ENCODE data around the gene SP100. TPM values are rescaled to one million over a fixed set of nuclear protein-coding genes. Genes with fewer than 3 reads are reported as not detected.

SP100 gene
- total RNA-seq, 3 donors from 2014 or later: 50.7 to 69.7 (median 54.9) TPM

GRCh38 chr2:230512955-230513748, 97.2 kb downstream of the SP100 start:
- DNase-seq (no peak), ATAC-seq (no peak)
- H3K27me3 Mint-ChIP-seq (ENCODE audit: low read depth): no peaks in the 10 kb centered on the region
- no peak overlapping the region for H3K4me3 Mint-ChIP-seq
- no peaks in the 10 kb centered on the region for H3K9me3 Mint-ChIP-seq
- H3K4me1 Mint-ChIP-seq (ENCODE audit: low read depth): peaks cover 2% of the 10 kb centered on the region
- peaks cover 45% of the 10 kb centered on the region for H3K36me3 Mint-ChIP-seq (ENCODE audit: insufficient read depth)

GRCh38 chr2:230520061-230520874, 104.3 kb downstream of the SP100 start:
- ATAC-seq (no peak), DNase-seq (no peak)
- Mint-ChIP-seq H3K36me3 (ENCODE audit: insufficient read depth) (peaks cover 41% of the 10 kb centered on the region), H3K4me1 (ENCODE audit: low read depth) (peaks cover 3% of the 10 kb centered on the region), H3K27me3 (ENCODE audit: low read depth) (no peaks in the 10 kb centered on the region), H3K4me3 (no peak overlapping the region), H3K9me3 (peaks cover 36% of the 10 kb centered on the region)

- Mint-ChIP-seq H3K4me1 (ENCODE audit: low read depth) (peaks cover 2% of the 10 kb centered on the region), H3K4me3 (no peak overlapping the region), H3K27me3 (ENCODE audit: low read depth) (no peaks in the 10 kb centered on the region), H3K36me3 (ENCODE audit: insufficient read depth) (peaks cover 39% of the 10 kb centered on the region), H3K9me3 (peaks cover 36% of the 10 kb centered on the region)
- no peak for DNase-seq
- no peak for ATAC-seq
Measured at GRCh38 chr2:230520875-230521155, 104.8 kb downstream of the SP100 start.

- H3K27me3 Mint-ChIP-seq (ENCODE audit: low read depth): no peaks in the 10 kb centered on the region
- H3K4me3 Mint-ChIP-seq: no peak overlapping the region
- peaks cover 36% of the 10 kb centered on the region for H3K9me3 Mint-ChIP-seq
- DNase-seq: no peak
- peaks cover 2% of the 10 kb centered on the region for H3K4me1 Mint-ChIP-seq (ENCODE audit: low read depth)
- peaks cover 35% of the 10 kb centered on the region for H3K36me3 Mint-ChIP-seq (ENCODE audit: insufficient read depth)
- no peak for ATAC-seq
Measured at GRCh38 chr2:230521386-230521785, 105.4 kb downstream of the SP100 start.

- Mint-ChIP-seq H3K36me3 (ENCODE audit: insufficient read depth) (peaks cover 19% of the 10 kb centered on the region), H3K9me3 (peaks cover 35% of the 10 kb centered on the region), H3K4me3 (no peak overlapping the region), H3K27me3 (ENCODE audit: low read depth) (no peaks in the 10 kb centered on the region), H3K4me1 (ENCODE audit: low read depth) (peaks cover 2% of the 10 kb centered on the region)
- DNase-seq: no peak
- no peak for ATAC-seq
Measured at GRCh38 chr2:230525682-230526081, 109.7 kb downstream of the SP100 start.

- DNase-seq (no peak), ATAC-seq (peak; percentile 40 to 50)
- Mint-ChIP-seq H3K36me3 (ENCODE audit: insufficient read depth) (peaks cover 30% of the 10 kb centered on the region), H3K4me3 (no peak overlapping the region), H3K27me3 (ENCODE audit: low read depth) (no peaks in the 10 kb centered on the region), H3K9me3 (no peaks in the 10 kb centered on the region), H3K4me1 (ENCODE audit: low read depth) (peaks cover 11% of the 10 kb centered on the region)
Measured at GRCh38 chr2:230537531-230537976, 121.6 kb downstream of the SP100 start.

- Mint-ChIP-seq H3K36me3 (ENCODE audit: insufficient read depth) (peaks cover 54% of the 10 kb centered on the region), H3K4me1 (ENCODE audit: low read depth) (peaks cover 11% of the 10 kb centered on the region), H3K27me3 (ENCODE audit: low read depth) (no peaks in the 10 kb centered on the region), H3K4me3 (no peak overlapping the region), H3K9me3 (peaks cover 16% of the 10 kb centered on the region)
- DNase-seq (no peak), ATAC-seq (no peak)
Measured at GRCh38 chr2:230540332-230540731, 124.3 kb downstream of the SP100 start.

GRCh38 chr2:230541934-230542380, 126.0 kb downstream of the SP100 start:
- peaks cover 16% of the 10 kb centered on the region for H3K9me3 Mint-ChIP-seq
- no peaks in the 10 kb centered on the region for H3K27me3 Mint-ChIP-seq (ENCODE audit: low read depth)
- no peak for ATAC-seq
- H3K4me1 Mint-ChIP-seq (ENCODE audit: low read depth): peaks cover 5% of the 10 kb centered on the region
- H3K36me3 Mint-ChIP-seq (ENCODE audit: insufficient read depth): peaks cover 48% of the 10 kb centered on the region
- no peak for DNase-seq
- H3K4me3 Mint-ChIP-seq: no peak overlapping the region

GRCh38 chr2:230542751-230543150, 126.8 kb downstream of the SP100 start:
- Mint-ChIP-seq H3K4me3 (no peak overlapping the region), H3K27me3 (ENCODE audit: low read depth) (no peaks in the 10 kb centered on the region), H3K4me1 (ENCODE audit: low read depth) (no peaks in the 10 kb centered on the region), H3K9me3 (peaks cover 16% of the 10 kb centered on the region), H3K36me3 (ENCODE audit: insufficient read depth) (peaks cover 48% of the 10 kb centered on the region)
- ATAC-seq (no peak), DNase-seq (no peak)

GRCh38 chr2:230552181-230552580, 136.2 kb downstream of the SP100 start:
- DNase-seq (no peak), ATAC-seq (no peak)
- peaks cover 5% of the 10 kb centered on the region for H3K9me3 Mint-ChIP-seq
- no peak overlapping the region for H3K4me3 Mint-ChIP-seq
- no peaks in the 10 kb centered on the region for H3K27me3 Mint-ChIP-seq (ENCODE audit: low read depth)
- H3K4me1 Mint-ChIP-seq (ENCODE audit: low read depth): peaks cover 10% of the 10 kb centered on the region
- peaks cover 2% of the 10 kb centered on the region for H3K36me3 Mint-ChIP-seq (ENCODE audit: insufficient read depth)

GRCh38 chr2:230557065-230557464, 141.1 kb downstream of the SP100 start:
- H3K36me3 Mint-ChIP-seq (ENCODE audit: insufficient read depth): peaks cover 2% of the 10 kb centered on the region
- peaks cover 5% of the 10 kb centered on the region for H3K9me3 Mint-ChIP-seq
- DNase-seq (no peak), ATAC-seq (no peak)
- H3K27me3 Mint-ChIP-seq (ENCODE audit: low read depth): no peaks in the 10 kb centered on the region
- H3K4me3 Mint-ChIP-seq: no peak overlapping the region
- peaks cover 11% of the 10 kb centered on the region for H3K4me1 Mint-ChIP-seq (ENCODE audit: low read depth)

- no peaks in the 10 kb centered on the region for H3K36me3 Mint-ChIP-seq (ENCODE audit: insufficient read depth)
- no peaks in the 10 kb centered on the region for H3K27me3 Mint-ChIP-seq (ENCODE audit: low read depth)
- peaks cover under 1% of the 10 kb centered on the region for H3K9me3 Mint-ChIP-seq
- ATAC-seq: no peak
- DNase-seq: no peak
- no peak overlapping the region for H3K4me3 Mint-ChIP-seq
- H3K4me1 Mint-ChIP-seq (ENCODE audit: low read depth): peaks cover 10% of the 10 kb centered on the region
Measured at GRCh38 chr2:230564805-230565779, 149.1 kb downstream of the SP100 start.

- H3K9me3 Mint-ChIP-seq: peaks cover 18% of the 10 kb centered on the region
- DNase-seq (no peak), ATAC-seq (peak in 1 of 2 donors; percentile 54)
- H3K4me1 Mint-ChIP-seq (ENCODE audit: low read depth): peaks cover 7% of the 10 kb centered on the region
- no peak overlapping the region for H3K4me3 Mint-ChIP-seq
- H3K36me3 Mint-ChIP-seq (ENCODE audit: insufficient read depth): peaks cover 6% of the 10 kb centered on the region
- H3K27me3 Mint-ChIP-seq (ENCODE audit: low read depth): no peaks in the 10 kb centered on the region
Measured at GRCh38 chr2:230569298-230569697, 153.3 kb downstream of the SP100 start.

- Mint-ChIP-seq H3K9me3 (peaks cover 26% of the 10 kb centered on the region), H3K36me3 (ENCODE audit: insufficient read depth) (peaks cover 8% of the 10 kb centered on the region), H3K27me3 (ENCODE audit: low read depth) (no peaks in the 10 kb centered on the region), H3K4me1 (ENCODE audit: low read depth) (peaks cover 7% of the 10 kb centered on the region), H3K4me3 (no peak overlapping the region)
- ATAC-seq: no peak
- DNase-seq: no peak
Measured at GRCh38 chr2:230570987-230571386, 155.0 kb downstream of the SP100 start.
